VCaP (cell line): ENCODE data around the gene RALGDS.

Experiments used
- H3K27ac ChIP-seq: fragments of 450-650 bp; 2 replicates; pipeline ENCODE4 v1.5.1; 2017
- CTCF ChIP-seq: fragments of 450-650 bp; conservative IDR thresholded peaks from 2 replicates; pipeline ENCODE4 v1.5.1; 2017; ENCODE audit warnings: mild to moderate bottlenecking, moderate library complexity

Gene RALGDS

DNA sequence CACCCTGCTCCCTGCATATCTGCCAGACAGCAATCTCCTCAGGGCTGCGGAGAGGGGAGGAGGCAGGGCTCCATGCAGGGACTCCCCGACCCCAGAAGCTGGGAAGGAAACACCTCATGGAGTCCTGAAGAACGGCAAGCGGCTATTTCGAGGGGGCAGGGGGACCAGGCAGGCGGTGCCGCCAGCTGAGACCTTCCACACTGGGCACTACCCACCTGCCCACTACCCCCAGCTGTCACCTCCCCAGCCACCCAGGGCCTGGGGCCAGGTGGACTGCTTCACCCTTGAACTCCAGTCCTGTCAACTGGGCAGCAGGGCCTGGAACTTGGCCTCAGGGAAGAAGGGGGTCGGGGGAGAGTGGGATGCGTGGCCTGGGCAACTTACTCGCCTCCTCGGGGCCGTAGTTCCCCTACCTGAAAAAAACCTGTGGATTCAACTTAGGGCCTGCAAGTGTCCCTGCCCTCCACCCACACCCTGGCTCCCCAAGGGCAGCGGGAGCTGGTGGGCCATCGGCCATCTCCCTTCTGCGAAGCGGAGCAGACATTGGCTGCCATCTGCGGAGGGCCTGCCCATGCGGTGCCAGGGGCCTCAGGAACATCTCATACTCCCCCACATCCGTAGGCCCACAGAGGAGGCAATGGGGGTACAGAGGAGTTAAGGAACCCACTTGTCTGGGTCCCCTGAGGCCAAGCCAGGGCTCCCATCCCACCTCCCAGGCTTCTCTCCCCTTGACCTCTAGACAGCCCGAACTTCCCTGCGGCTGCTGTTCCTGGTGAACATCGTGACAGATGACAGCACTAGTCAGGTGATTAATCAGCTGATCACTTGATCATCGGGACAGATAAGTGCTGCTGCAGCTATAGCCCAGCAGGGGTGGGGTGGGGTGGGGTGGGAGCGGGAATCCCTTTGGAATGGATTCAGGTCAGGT is 18.5 kb upstream of the RALGDS start:
- no peak for TF ChIP-seq CTCF
- H3K27ac ChIP-seq = peak overlapping the region; percentile 89; the same call in 1 of the 2 replicates

- no peak for TF ChIP-seq CTCF
- peak overlapping the region; percentile 89; the same call in 1 of the 2 replicates for H3K27ac ChIP-seq
Measured at GRCh38 chr9:133137451-133138231, 16.6 kb upstream of the RALGDS start.

DNA sequence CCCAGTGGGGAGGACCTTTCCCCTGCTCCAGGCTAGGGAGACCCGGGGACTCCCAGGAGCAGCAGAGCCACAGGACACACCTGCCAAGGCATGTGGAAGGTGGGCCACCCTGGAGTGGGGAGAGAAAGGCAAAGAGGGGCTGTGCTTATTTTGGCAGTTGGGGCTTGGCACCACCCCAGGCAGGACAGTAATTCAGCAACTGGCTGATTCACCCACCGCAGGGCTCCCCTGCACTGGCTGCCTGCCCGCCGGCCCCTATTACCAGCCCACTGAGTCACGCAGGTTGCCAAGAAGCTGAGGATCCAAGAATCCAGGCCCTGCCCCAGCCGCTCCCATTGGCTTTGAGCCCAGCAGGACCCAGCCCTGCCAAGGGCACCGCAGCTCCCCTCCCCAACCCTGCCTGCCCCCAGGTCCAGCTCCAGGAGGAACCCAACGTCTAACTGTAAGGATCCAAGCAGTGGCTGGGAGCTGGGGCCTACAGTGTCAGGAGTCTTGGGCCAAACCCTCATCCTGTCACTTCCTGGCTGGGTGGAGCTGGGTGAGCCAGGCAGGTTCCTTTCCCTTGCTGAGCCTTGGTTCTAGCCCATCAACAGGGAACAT is 14.2 kb upstream of the RALGDS start:
- H3K27ac ChIP-seq = peak overlapping the region; percentile 89
- no peak for TF ChIP-seq CTCF

DNA sequence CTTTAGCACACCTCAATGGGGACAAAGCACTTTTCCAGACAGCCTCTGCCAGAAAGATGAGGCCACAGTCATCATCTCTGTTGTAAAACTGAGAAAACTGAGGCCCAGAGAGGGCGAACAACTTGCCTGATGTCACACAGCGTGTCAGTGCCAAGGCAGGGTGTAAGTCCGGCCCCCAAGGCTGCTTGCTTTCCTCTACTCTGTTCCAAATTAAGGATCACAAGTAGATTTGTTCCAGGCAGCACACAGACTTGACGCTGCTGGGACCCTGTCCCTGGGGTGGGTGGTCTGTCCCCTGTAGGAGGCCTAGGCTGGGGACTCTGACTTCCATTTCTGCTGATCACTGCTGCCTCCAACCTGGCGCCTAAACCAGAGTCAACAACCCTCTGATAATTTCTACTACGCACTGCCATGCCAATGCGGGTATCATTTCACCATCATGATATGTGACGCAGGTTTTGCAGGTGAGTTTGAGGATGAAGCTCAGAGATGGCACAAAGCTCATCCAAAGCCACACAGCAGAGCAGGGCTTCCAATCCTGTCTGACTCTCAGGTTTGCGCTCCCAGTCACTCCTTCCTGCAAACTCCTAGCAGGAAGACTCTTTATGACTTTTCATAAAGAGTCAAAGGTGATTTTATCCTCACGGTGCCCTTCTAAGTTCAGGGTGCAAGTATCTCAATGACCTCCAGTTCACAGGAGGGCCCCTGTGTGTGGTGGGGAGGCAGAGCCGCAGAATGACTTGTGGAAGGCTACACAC is 13.5 kb upstream of the RALGDS start:
- 0 out of 2 replicates have a peak, but pooled peaks have one; percentile 0 for TF ChIP-seq CTCF
- peak overlapping the region; percentile 89 for H3K27ac ChIP-seq

GRCh38 chr9:133133681-133134387 is 12.8 kb upstream of the RALGDS start:
- TF ChIP-seq CTCF = 0 out of 2 replicates have a peak, but pooled peaks have one; percentile 12
- peak overlapping the region; percentile 89 for H3K27ac ChIP-seq

DNA sequence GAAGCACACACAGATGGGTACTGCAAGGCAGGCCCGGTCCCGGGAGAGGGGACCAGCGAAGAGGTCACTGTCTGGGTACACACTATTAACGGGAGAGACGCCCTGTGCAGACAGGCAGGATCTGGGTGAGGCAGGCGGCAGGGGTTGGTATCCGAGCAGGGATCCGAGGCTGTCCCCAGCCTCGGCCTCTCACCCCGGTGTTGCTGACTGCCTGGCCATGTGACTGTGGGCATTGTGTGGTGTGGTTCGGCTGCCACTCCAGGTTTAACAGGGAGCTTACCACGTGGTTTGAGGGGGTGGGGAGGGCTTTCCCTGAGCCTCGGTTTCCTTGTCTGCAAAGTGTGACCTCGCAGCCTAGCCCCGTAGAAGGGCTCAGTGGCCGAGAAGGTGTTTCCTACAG is 11.1 kb upstream of the RALGDS start:
- TF ChIP-seq CTCF = no peak
- peak overlapping the region; percentile 89 for H3K27ac ChIP-seq
